ENCODE data around the gene EPOP. TPM values are rescaled to one million over a fixed set of nuclear protein-coding genes. Genes with fewer than 3 reads are reported as not detected.
A peak's percentile ranks its signal among the peaks of the same experiment; 100 is the strongest.

Gene EPOP
- total and polyA plus RNA-seq, 2 of the 13 experiments (the other 11 are each of a cell fraction or from before 2014, with no cell fraction given) = 14.7 to 37.8 TPM

- H3K27me3 ChIP-seq (ENCODE audit: control insufficient read depth in 1 of 2, insufficient read depth in 2 of 2, low read length in 2 of 2) = no peaks in the 10 kb centered on the region
- intact Hi-C loops (cut with micrococcal nuclease; ENCODE audit: unreplicated experiment) = no loop called here
- WGBS (ENCODE audit: low lambda C conversion rate) = 100% methylated on average over 10 of the region's 10 CpGs
- no peak overlapping the region for H3K4me2 ChIP-seq (ENCODE audit: low read depth, low read length)
- no TSS peak for BruUV-seq (replicated peaks)
- TF ChIP-seq WIZ (CRISPR knock-in tag; IDR thresholded peaks at IDR 0.05) = no peak
- no peak for TF ChIP-seq ETS1 (CRISPR knock-in tag; IDR thresholded peaks at IDR 0.05)
- TF ChIP-seq AGO2 (optimal IDR thresholded peaks at IDR 0.05; ENCODE audit: low read depth, low read length) = peak; percentile 83
- no peak for TF ChIP-seq ATF7-NPFF (CRISPR knock-in tag; IDR thresholded peaks at IDR 0.05; ENCODE audit: low read depth)
- 0 out of 2 replicates have a peak, but pooled peaks have one; percentile 37 for TF ChIP-seq RBFOX2 (IDR thresholded peaks at IDR 0.05; ENCODE audit: low read depth, low read length)
- peak; percentile 9; the same call in 1 of the 2 replicates for TF ChIP-seq POLR2G (IDR thresholded peaks at IDR 0.05; ENCODE audit: low read depth, low read length)
- no peaks in the 10 kb centered on the region for H3K9me3 ChIP-seq (ENCODE audit: low read length)
- POLR2A ChIA-PET = interaction anchor here (1.2 kb wide), 1 partner anchor 35 kb away, joined by 3 read pairs; no protein-coding TSS in a partner anchor
- peaks cover 34% of the 10 kb centered on the region for H3K4me1 ChIP-seq (ENCODE audit: insufficient read depth, low read length)
- no peak overlapping the region for H3K27ac ChIP-seq (ENCODE audit: extremely low read length, insufficient read depth, low read length)
- H3K4me3 ChIP-seq (replicated peaks in 1 of 3; ENCODE audit: insufficient read depth in 1 of 3, low read depth in 2 of 3, low read length in 3 of 3) = no peak overlapping the region
- H2AFZ ChIP-seq (ENCODE audit: low read length) = no peak overlapping the region
- DNase-seq (ENCODE audit: low spot score) (no peak), ATAC-seq (no peak), FAIRE-seq (no peak)
- in situ Hi-C loops (cut with HindIII; ENCODE audit: extremely low pct_ligation_motif_present, low pct_unique_long_range_greater_than_20kb) = no loop called here
- peaks cover 8% of the 10 kb centered on the region for H3K79me2 ChIP-seq (ENCODE audit: insufficient read depth, low read length)
- H3K9ac ChIP-seq (ENCODE audit: insufficient read depth, low read depth, low read length) = no peak overlapping the region
- no peaks in the 10 kb centered on the region; the same call in 1 of the 2 replicates for H4K20me1 ChIP-seq (ENCODE audit: insufficient read depth, low read length)
- CTCF ChIA-PET (ENCODE audit: low intra/inter-chr PET ratio, low total read pairs) = no interaction called here
- peaks cover 54 to 96% of the 10 kb centered on the region in 2 experiments for H3K36me3 ChIP-seq (replicated peaks in 1 of 2; ENCODE audit: control insufficient read depth in 1 of 2, insufficient read depth in 2 of 2, low read length in 2 of 2)
Observed at GRCh38 chr17:38712593-38712992, 37.8 kb upstream of the EPOP start.
